A549 (cell line): Measurements from ENCODE around the gene OSBPL8. TPM values are rescaled to one million over a fixed set of nuclear protein-coding genes. Genes with fewer than 3 reads are reported as not detected.

ENCODE experiments used
- ATAC-seq, 2 experiments: fragments of 200-7000 bp in 1 of 2; fragments of >200 bp in 1 of 2; cut with Nextera tagmentation in 1 of 2; cut with Tn5 transposase in 1 of 2; 3 replicates each; pipeline versions ENCODE4 v1.8.0 to v1.9.1; 2018 to 2020; ENCODE audit warnings: mild to moderate bottlenecking in 1 of 2, moderate library complexity in 1 of 2
- CTCF ChIA-PET: fragments of 300-600 bp; sonication (Branson Sonifier 250); formaldehyde crosslinking; extraction: SDS; loops from one replicate; lab custom pipeline; 2021; ENCODE audit warnings: antibody characterized with exemption, inconsistent platforms; lab: Yijun Ruan, JAX
- POLR2A ChIA-PET: fragments of 350-600 bp; formaldehyde crosslinking; extraction: SDS; loops from one replicate; lab custom pipeline; 2021; ENCODE audit warnings: antibody characterized with exemption, inconsistent platforms; lab: Yijun Ruan, JAX
- DNase-seq, 2 experiments: peaks; one replicate each; pipeline versions ENCODE4 v3.0.0 to v3.0.0-alpha.2; 2011 to 2016; ENCODE audit warnings: low read depth in 1 of 2, low spot score in 1 of 2
- FAIRE-seq: peaks from 2 replicates; lab custom pipeline; 2011; peaks lifted over from hg19 to GRCh38; lab: Jason Lieb, UNC
- H3K27ac ChIP-seq, 2 experiments: fragments of >200 bp; sonication (Bioruptor Twin); formaldehyde crosslinking; 3 replicates each; pipeline ENCODE4 v1.5.1; 2016 to 2017
- H3K4me1 ChIP-seq: fragments of >200 bp; sonication (Bioruptor Twin); formaldehyde crosslinking; 3 replicates; pipeline ENCODE4 v1.6.1; 2016
- H3K4me2 ChIP-seq: fragments of >200 bp; sonication (Bioruptor Twin); formaldehyde crosslinking; 3 replicates; pipeline ENCODE4 v1.6.1; 2016
- H3K4me3 ChIP-seq: fragments of >200 bp; sonication (Bioruptor Twin); formaldehyde crosslinking; 3 replicates; pipeline ENCODE4 v1.5.1; 2016
- H3K9me3 ChIP-seq: fragments of >200 bp; sonication (Bioruptor Twin); formaldehyde crosslinking; 3 replicates; pipeline ENCODE4 v1.6.1; 2016
- BHLHE40 ChIP-seq: IDR thresholded peaks from 2 replicates; pipeline ENCODE4 v1.6.1; 2012; ENCODE audit warnings: low read depth, low read length, inconsistent platforms
- CBX2 ChIP-seq: fragments of 200-600 bp; sonication (generic); IDR thresholded peaks from 2 replicates; pipeline ENCODE4 v1.6.1; 2016; ENCODE audit warnings: low read depth, mild to moderate bottlenecking, borderline replicate concordance
- CBX8 ChIP-seq: fragments of 200-600 bp; sonication (generic); IDR thresholded peaks from 2 replicates; pipeline ENCODE4 v1.6.1; 2016
- CHD2 ChIP-seq: fragments of 150-350 bp; IDR thresholded peaks from 2 replicates; pipeline ENCODE4 v1.6.1; 2014; ENCODE audit warnings: low read length; ENCODE audit not compliant: partially characterized antibody
- CHD4 ChIP-seq: fragments of 200-600 bp; sonication (generic); IDR thresholded peaks from 2 replicates; pipeline ENCODE4 v1.6.1; 2016; ENCODE audit warnings: antibody characterized with exemption, mild to moderate bottlenecking, borderline replicate concordance
- EHF ChIP-seq: fragments of 250-450 bp; sonication (Bioruptor Pico); IDR thresholded peaks from 2 replicates; pipeline ENCODE4 v1.5.0; 2020; ENCODE audit warnings: mild to moderate bottlenecking
- EP300 ChIP-seq, 2 experiments: fragments of >200 bp; sonication (Bioruptor Twin); formaldehyde crosslinking; IDR thresholded peaks; 2 replicates in 1 of 2; 3 replicates in 1 of 2; pipeline ENCODE4 v1.6.1; 2016 to 2017
- FOSL2 ChIP-seq, 2 experiments: fragments of 450-650 bp in 1 of 2; fragments of >200 bp in 1 of 2; sonication (Bioruptor Twin) in 1 of 2; formaldehyde crosslinking; IDR thresholded peaks; 2 replicates each; pipeline versions ENCODE4 v1.5.0 to v1.6.1; 2016 to 2020; ENCODE audit warnings: mild to moderate bottlenecking in 1 of 2, moderate library complexity in 1 of 2
- HOXB13 ChIP-seq: fragments of 250-450 bp; sonication (Bioruptor Pico); IDR thresholded peaks from 2 replicates; pipeline ENCODE4 v1.5.0; 2020; ENCODE audit warnings: low read depth, mild to moderate bottlenecking, moderate library complexity
- KDM5A ChIP-seq: fragments of 200-600 bp; sonication (generic); IDR thresholded peaks from 2 replicates; pipeline ENCODE4 v1.6.1; 2016; ENCODE audit warnings: antibody characterized with exemption, mild to moderate bottlenecking
- NFE2L2 ChIP-seq: fragments of 150-350 bp; conservative IDR thresholded peaks from 2 replicates; pipeline ENCODE4 v1.6.1; 2014; ENCODE audit warnings: low read length
- NPAS2 ChIP-seq: fragments of 250-450 bp; sonication (Bioruptor Pico); IDR thresholded peaks from 2 replicates; pipeline ENCODE4 v1.8.0; 2022; ENCODE audit warnings: mild to moderate bottlenecking, moderate library complexity, borderline replicate concordance
- NR3C1 ChIP-seq: fragments of >200 bp; sonication (Bioruptor Twin); formaldehyde crosslinking; IDR thresholded peaks from 3 replicates; pipeline ENCODE4 v1.6.1; 2017
- RARB ChIP-seq: fragments of 250-450 bp; sonication (Bioruptor Pico); IDR thresholded peaks from 2 replicates; pipeline ENCODE4 v1.8.0; 2021; ENCODE audit warnings: mild to moderate bottlenecking, moderate library complexity
- RNF2 ChIP-seq: fragments of 200-600 bp; sonication (generic); IDR thresholded peaks from 2 replicates; pipeline ENCODE4 v1.6.1; 2016; ENCODE audit warnings: low read depth, mild to moderate bottlenecking, antibody characterized with exemption, moderate library complexity, borderline replicate concordance
- TP53 ChIP-seq: fragments of 250-450 bp; sonication (Bioruptor Pico); IDR thresholded peaks from 2 replicates; pipeline ENCODE4 v1.5.0; 2021; ENCODE audit warnings: mild to moderate bottlenecking, moderate library complexity
- USF2 ChIP-seq: fragments of 450-650 bp; IDR thresholded peaks from 2 replicates; pipeline ENCODE4 v1.6.1; 2014; ENCODE audit warnings: antibody characterized with exemption
- ZFP36 ChIP-seq: fragments of 450-650 bp; IDR thresholded peaks from 2 replicates; pipeline ENCODE4 v1.6.1; 2014; ENCODE audit warnings: borderline replicate concordance; ENCODE audit not compliant: partially characterized antibody
- WGBS: methylation state at CpG from one replicate; pipeline ENCODE4 v1.1.6; 2017; ENCODE audit errors: missing lambda C conversion rate; 5-methylcytosine and 5-hydroxymethylcytosine counted together
- polyA plus RNA-seq, 4 experiments: library from polyadenylated mRNA; depleted of rRNA in 3 of 4; stranded (reverse); fragments of >200 nt; fragmentation: RNase III in 1 of 4; extraction: RNeasy Plus Mini Kit Qiagen cat#74134 plus additional on column Dnase treatment in 1 of 4; gene quantifications; 2 replicates in 3 of 4; 3 replicates in 1 of 4; pipeline ENCODE4 v1.2.3, GENCODE V29; 2011 to 2017
- TF ChIP-seq, protein P1 (sequence below): fragments of 250-450 bp; sonication (Bioruptor Pico); IDR thresholded peaks from 2 replicates; pipeline ENCODE4 v1.5.0; 2020; ENCODE audit warnings: low read depth, mild to moderate bottlenecking, moderate library complexity
- TF ChIP-seq, protein P2 (sequence below): fragments of >200 bp; sonication (Bioruptor Twin); formaldehyde crosslinking; IDR thresholded peaks from 2 replicates; pipeline ENCODE4 v1.6.1; 2016

OSBPL8 gene
- polyA plus RNA-seq, 2 of the 4 experiments (the other 2 are of a cell fraction), result 15.4 to 43.2 TPM

DNA sequence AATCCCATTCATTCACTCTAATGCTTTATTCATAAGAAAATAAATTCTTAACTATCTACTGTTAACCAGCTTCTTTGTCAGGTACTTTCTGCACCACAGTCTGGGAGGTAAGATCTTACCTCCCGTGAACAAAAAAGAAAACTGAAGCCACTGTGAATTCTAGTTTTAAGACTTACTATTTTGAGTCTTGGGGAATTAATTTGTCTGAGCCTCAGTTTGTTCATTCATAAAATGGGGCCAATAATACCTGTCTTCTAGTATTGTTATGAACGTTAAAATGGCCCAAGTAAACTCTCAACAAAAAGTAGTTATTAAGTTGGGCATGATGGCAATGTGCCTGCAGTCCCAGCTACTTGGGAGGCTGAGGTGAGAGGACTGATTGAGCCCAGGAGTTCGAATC is 151.9 kb downstream of the OSBPL8 start:
- Histone ChIP-seq H3K4me2 (no peak overlapping the region), H3K4me1 (no peaks in the 10 kb centered on the region), H3K4me3 (no peak overlapping the region), H3K27ac (no peak overlapping the region), H3K9me3 (no peaks in the 10 kb centered on the region)
- DNase-seq, result no peak
- 80% methylated on average over 3 of the region's 3 CpGs for WGBS
- POLR2A ChIA-PET, result no interaction called here
- ATAC-seq, result no peak
- TF ChIP-seq NFE2L2, result no peak
- TF ChIP-seq TP53 (CRISPR knock-in tag), result no peak
- TF ChIP-seq, protein P1, sequence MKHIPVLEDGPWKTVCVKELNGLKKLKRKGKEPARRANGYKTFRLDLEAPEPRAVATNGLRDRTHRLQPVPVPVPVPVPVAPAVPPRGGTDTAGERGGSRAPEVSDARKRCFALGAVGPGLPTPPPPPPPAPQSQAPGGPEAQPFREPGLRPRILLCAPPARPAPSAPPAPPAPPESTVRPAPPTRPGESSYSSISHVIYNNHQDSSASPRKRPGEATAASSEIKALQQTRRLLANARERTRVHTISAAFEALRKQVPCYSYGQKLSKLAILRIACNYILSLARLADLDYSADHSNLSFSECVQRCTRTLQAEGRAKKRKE (CRISPR knock-in tag), result no peak
- no peak for TF ChIP-seq FOSL2 (IDR thresholded peaks at IDR 0.05)
- TF ChIP-seq FOSL2 (CRISPR knock-in tag; IDR thresholded peaks at IDR 0.05), result no peak
- TF ChIP-seq CHD4, result no peak
- no peak for TF ChIP-seq RNF2
- FAIRE-seq, result no peak
- CTCF ChIA-PET, result interaction anchor here (0.6 kb wide), 1 partner anchor 1329 kb away, joined by 5 read pairs; no protein-coding TSS in a partner anchor

GRCh38 chr12:76402259-76402658 is 157.3 kb downstream of the OSBPL8 start:
- TF ChIP-seq HOXB13 (CRISPR knock-in tag) (no peak), NPAS2 (CRISPR knock-in tag) (no peak)
- TF ChIP-seq, protein P2, sequence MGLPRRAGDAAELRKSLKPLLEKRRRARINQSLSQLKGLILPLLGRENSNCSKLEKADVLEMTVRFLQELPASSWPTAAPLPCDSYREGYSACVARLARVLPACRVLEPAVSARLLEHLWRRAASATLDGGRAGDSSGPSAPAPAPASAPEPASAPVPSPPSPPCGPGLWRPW, result no peak
- Histone ChIP-seq H3K4me1 (no peaks in the 10 kb centered on the region), H3K9me3 (no peaks in the 10 kb centered on the region), H3K4me3 (no peak overlapping the region), H3K4me2 (no peak overlapping the region), H3K27ac (no peak overlapping the region)
- DNase-seq (no peak), FAIRE-seq (no peak), ATAC-seq (no peak)
- ChIA-PET CTCF (no interaction called here), POLR2A (no interaction called here)

DNA sequence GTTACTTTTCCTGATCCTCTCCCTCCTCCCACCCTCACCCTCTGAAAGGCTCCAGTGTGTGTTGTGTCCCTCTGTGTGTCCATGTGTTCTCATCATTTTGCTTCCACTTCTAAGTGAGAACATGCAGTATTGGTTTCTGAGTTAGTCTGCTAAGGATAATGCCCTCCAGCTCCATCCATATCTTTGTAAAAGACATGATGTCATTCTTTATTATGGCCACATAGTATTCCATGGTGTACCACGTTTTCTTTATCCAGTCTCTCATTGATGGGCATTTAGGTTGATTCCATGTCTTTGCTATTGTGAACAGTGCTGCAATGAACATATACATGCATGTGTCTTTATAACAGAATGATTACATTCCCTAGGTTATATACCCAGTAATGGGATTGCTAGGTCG is 159.4 kb downstream of the OSBPL8 start:
- CTCF ChIA-PET, result interaction anchor here (1.0 to 1.5 kb wide), 3 partner anchors 10 to 53 kb away, joined by 3 read pairs; no protein-coding TSS in a partner anchor
- Histone ChIP-seq H3K4me1 (no peaks in the 10 kb centered on the region), H3K4me3 (no peak overlapping the region), H3K4me2 (no peak overlapping the region), H3K27ac (no peak overlapping the region), H3K9me3 (no peaks in the 10 kb centered on the region)
- WGBS, result 62% methylated on average over 2 of the region's 2 CpGs
- POLR2A ChIA-PET, result no interaction called here
- FAIRE-seq (peak; percentile 28), DNase-seq (no peak), ATAC-seq (no peak)
- TF ChIP-seq NR3C1 (no peak), EP300 (IDR thresholded peaks at IDR 0.05) (no peak), CHD2 (no peak), USF2 (no peak), EHF (CRISPR knock-in tag) (no peak), BHLHE40 (no peak), RARB (CRISPR knock-in tag) (no peak), ZFP36 (no peak), CBX8 (no peak), KDM5A (no peak), CBX2 (no peak)
- TF ChIP-seq, protein P2, result no peak
- TF ChIP-seq, protein P1 (CRISPR knock-in tag), result no peak
